IPS DF 6.9 (cell line): ENCODE data around the gene ENTPD8.

ENCODE experiments used
- DNase-seq: peaks from one replicate; pipeline ENCODE4 v3.0.0-alpha.2; 2013; ENCODE audit warnings: low read depth, low spot score
- H3K27ac ChIP-seq: one replicate; pipeline ENCODE4 v1.5.1; 2013; ENCODE audit warnings: low read length, control low read depth
- H3K27me3 ChIP-seq: 2 replicates; pipeline ENCODE4 v1.6.1; 2013; ENCODE audit warnings: mild to moderate bottlenecking, low read length; ENCODE audit not compliant: control insufficient read depth, insufficient read depth
- H3K36me3 ChIP-seq: 2 replicates; pipeline ENCODE4 v1.6.1; 2013; ENCODE audit warnings: low read length; ENCODE audit not compliant: control insufficient read depth, insufficient read depth
- H3K4me1 ChIP-seq: 2 replicates; pipeline ENCODE4 v1.6.1; 2013; ENCODE audit warnings: low read length; ENCODE audit not compliant: control insufficient read depth, insufficient read depth
- H3K4me3 ChIP-seq: 2 replicates; pipeline ENCODE4 v1.5.1; 2013; ENCODE audit warnings: mild to moderate bottlenecking, low read length
- H3K9me3 ChIP-seq: 2 replicates; pipeline ENCODE4 v1.6.1; 2013; ENCODE audit warnings: low read length, inconsistent platforms; ENCODE audit not compliant: control insufficient read depth, insufficient read depth
- WGBS: extraction: QIAGEN DNeasy Blood & Tissue Kit; methylation state at CpG from one replicate; pipeline ENCODE4 v1.1.7; 2013; ENCODE audit warnings: mixed read lengths, missing lambda C conversion rate; ENCODE audit not compliant: insufficient read length, insufficient coverage; 5-methylcytosine and 5-hydroxymethylcytosine counted together

Gene ENTPD8

GRCh38 chr9:137457406-137458193, 16.4 kb upstream of the ENTPD8 start:
- H3K36me3 ChIP-seq = peaks cover 7% of the 10 kb centered on the region; the same call in 1 of the 2 replicates
- peaks cover 15% of the 10 kb centered on the region for H3K4me1 ChIP-seq
- H3K4me3 ChIP-seq = no peak overlapping the region
- no peak overlapping the region for H3K27ac ChIP-seq
- WGBS = no CpG with 5 or more reads among the region's 44 CpGs
- DNase-seq = no peak
- no peaks in the 10 kb centered on the region for H3K27me3 ChIP-seq
- no peaks in the 10 kb centered on the region for H3K9me3 ChIP-seq

- H3K4me3 ChIP-seq = no peak overlapping the region
- peaks cover 15% of the 10 kb centered on the region for H3K4me1 ChIP-seq
- no peaks in the 10 kb centered on the region for H3K27me3 ChIP-seq
- no peak overlapping the region for H3K27ac ChIP-seq
- no peaks in the 10 kb centered on the region for H3K9me3 ChIP-seq
- no peak for DNase-seq
- H3K36me3 ChIP-seq = peaks cover 10% of the 10 kb centered on the region; the same call in 1 of the 2 replicates
- WGBS = no CpG with 5 or more reads among the region's 10 CpGs
Measured at GRCh38 chr9:137456864-137457405, 15.8 kb upstream of the ENTPD8 start.

GRCh38 chr9:137456061-137456863, 15.1 kb upstream of the ENTPD8 start:
- Histone ChIP-seq H3K36me3 (peaks cover 10% of the 10 kb centered on the region; the same call in 1 of the 2 replicates), H3K9me3 (no peaks in the 10 kb centered on the region)

GRCh38 chr9:137455359-137455991, 14.3 kb upstream of the ENTPD8 start:
- no peaks in the 10 kb centered on the region for H3K27me3 ChIP-seq
- no peak overlapping the region for H3K4me3 ChIP-seq
- H3K9me3 ChIP-seq = no peaks in the 10 kb centered on the region
- WGBS = no CpG with 5 or more reads among the region's 18 CpGs
- H3K36me3 ChIP-seq = peaks cover 10% of the 10 kb centered on the region; the same call in 1 of the 2 replicates
- H3K4me1 ChIP-seq = peaks cover 15% of the 10 kb centered on the region
- no peak overlapping the region for H3K27ac ChIP-seq
- DNase-seq = no peak

More at GRCh38 chr9:137456061-137456863, 15.1 kb upstream of the ENTPD8 start:
- H3K27ac ChIP-seq = no peak overlapping the region
- no CpG with 5 or more reads among the region's 12 CpGs for WGBS
- DNase-seq = no peak
- H3K27me3 ChIP-seq = no peaks in the 10 kb centered on the region
- peaks cover 15% of the 10 kb centered on the region for H3K4me1 ChIP-seq
- no peak overlapping the region for H3K4me3 ChIP-seq

- Histone ChIP-seq H3K27me3 (no peaks in the 10 kb centered on the region), H3K9me3 (no peaks in the 10 kb centered on the region), H3K4me1 (peaks cover 15% of the 10 kb centered on the region), H3K36me3 (peaks cover 12% of the 10 kb centered on the region), H3K4me3 (peak overlapping the region; percentile 29; the same call in 1 of the 2 replicates), H3K27ac (no peak overlapping the region)
- WGBS = no CpG with 5 or more reads among the region's 30 CpGs
- DNase-seq = no peak
Measured at GRCh38 chr9:137454597-137455358, 13.6 kb upstream of the ENTPD8 start.

GRCh38 chr9:137454145-137454596, 13.0 kb upstream of the ENTPD8 start:
- no CpG with 5 or more reads among the region's 24 CpGs for WGBS
- Histone ChIP-seq H3K36me3 (peaks cover 14% of the 10 kb centered on the region), H3K4me3 (peak overlapping the region; percentile 29; the same call in 1 of the 2 replicates), H3K4me1 (peaks cover 14% of the 10 kb centered on the region), H3K27me3 (no peaks in the 10 kb centered on the region), H3K9me3 (no peaks in the 10 kb centered on the region), H3K27ac (no peak overlapping the region)
- no peak for DNase-seq

- Histone ChIP-seq H3K4me3 (peak overlapping the region; percentile 19; the same call in 1 of the 2 replicates), H3K9me3 (no peaks in the 10 kb centered on the region), H3K36me3 (peaks cover 18% of the 10 kb centered on the region), H3K27me3 (no peaks in the 10 kb centered on the region), H3K27ac (no peak overlapping the region), H3K4me1 (peaks cover 14% of the 10 kb centered on the region)
- no peak for DNase-seq
- WGBS = no CpG with 5 or more reads among the region's 25 CpGs
Measured at GRCh38 chr9:137453643-137454081, 12.5 kb upstream of the ENTPD8 start.

- Histone ChIP-seq H3K27me3 (no peaks in the 10 kb centered on the region), H3K36me3 (peaks cover 20% of the 10 kb centered on the region), H3K4me1 (peaks cover 10% of the 10 kb centered on the region), H3K4me3 (peak overlapping the region; percentile 19; the same call in 1 of the 2 replicates), H3K27ac (no peak overlapping the region), H3K9me3 (no peaks in the 10 kb centered on the region)
- DNase-seq = no peak
- WGBS = no CpG with 5 or more reads among the region's 43 CpGs
Measured at GRCh38 chr9:137452761-137453642, 11.8 kb upstream of the ENTPD8 start.
